DND-41 (cell line): ENCODE measurements around the gene MS4A5.

Experiments used
- EZH2 ChIP-seq: IDR thresholded peaks from 3 replicates; pipeline ENCODE4 v1.6.1; 2012; ENCODE audit warnings: borderline replicate concordance, low read depth, mild to moderate bottlenecking, moderate library complexity, low read length, inconsistent platforms; ENCODE audit not compliant: severe bottlenecking
- TF ChIP-seq, protein P1 (sequence below): IDR thresholded peaks from 2 replicates; pipeline ENCODE4 v1.5.1; 2012; ENCODE audit warnings: borderline replicate concordance, low read length, moderate library complexity, mild to moderate bottlenecking; ENCODE audit not compliant: poor library complexity, severe bottlenecking; ENCODE audit errors: extremely low read depth

- TF ChIP-seq, protein P1, sequence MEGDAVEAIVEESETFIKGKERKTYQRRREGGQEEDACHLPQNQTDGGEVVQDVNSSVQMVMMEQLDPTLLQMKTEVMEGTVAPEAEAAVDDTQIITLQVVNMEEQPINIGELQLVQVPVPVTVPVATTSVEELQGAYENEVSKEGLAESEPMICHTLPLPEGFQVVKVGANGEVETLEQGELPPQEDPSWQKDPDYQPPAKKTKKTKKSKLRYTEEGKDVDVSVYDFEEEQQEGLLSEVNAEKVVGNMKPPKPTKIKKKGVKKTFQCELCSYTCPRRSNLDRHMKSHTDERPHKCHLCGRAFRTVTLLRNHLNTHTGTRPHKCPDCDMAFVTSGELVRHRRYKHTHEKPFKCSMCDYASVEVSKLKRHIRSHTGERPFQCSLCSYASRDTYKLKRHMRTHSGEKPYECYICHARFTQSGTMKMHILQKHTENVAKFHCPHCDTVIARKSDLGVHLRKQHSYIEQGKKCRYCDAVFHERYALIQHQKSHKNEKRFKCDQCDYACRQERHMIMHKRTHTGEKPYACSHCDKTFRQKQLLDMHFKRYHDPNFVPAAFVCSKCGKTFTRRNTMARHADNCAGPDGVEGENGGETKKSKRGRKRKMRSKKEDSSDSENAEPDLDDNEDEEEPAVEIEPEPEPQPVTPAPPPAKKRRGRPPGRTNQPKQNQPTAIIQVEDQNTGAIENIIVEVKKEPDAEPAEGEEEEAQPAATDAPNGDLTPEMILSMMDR = no peak
- no peak for TF ChIP-seq EZH2
These were observed 6.8 kb upstream of the MS4A5 start for GRCh38 chr11:60422609-60423008.
